Measurements from ENCODE around the gene SPPL2C.
A peak's percentile ranks its signal among the peaks of the same experiment; 100 is the strongest.

The SPPL2C gene

GRCh38 chr17:45889579-45889978 lies 44.9 kb downstream of the SPPL2C start:
- DNase-seq = no peak

DNA sequence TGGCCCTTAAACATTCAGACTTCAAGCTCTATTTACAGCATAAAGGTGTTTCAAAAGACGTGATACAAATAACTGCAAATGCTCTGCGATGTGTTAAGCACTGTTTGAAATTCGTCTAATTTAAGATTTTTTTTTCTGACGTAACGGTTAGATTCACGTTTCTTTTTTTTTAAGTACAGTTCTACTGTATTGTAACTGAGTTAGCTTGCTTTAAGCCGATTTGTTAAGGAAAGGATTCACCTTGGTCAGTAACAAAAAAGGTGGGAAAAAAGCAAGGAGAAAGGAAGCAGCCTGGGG lies 49.0 kb downstream of the SPPL2C start:
- no peak for DNase-seq

- DNase-seq = peak; percentile 80 to 85
Measured at GRCh38 chr17:45894022-45894784, 49.5 kb downstream of the SPPL2C start, which contains the start of gene MAPT. MAPT (plus strand) TSS chr17:45894554; CDS start chr17:45962338, 67,784 bp downstream.

DNA sequence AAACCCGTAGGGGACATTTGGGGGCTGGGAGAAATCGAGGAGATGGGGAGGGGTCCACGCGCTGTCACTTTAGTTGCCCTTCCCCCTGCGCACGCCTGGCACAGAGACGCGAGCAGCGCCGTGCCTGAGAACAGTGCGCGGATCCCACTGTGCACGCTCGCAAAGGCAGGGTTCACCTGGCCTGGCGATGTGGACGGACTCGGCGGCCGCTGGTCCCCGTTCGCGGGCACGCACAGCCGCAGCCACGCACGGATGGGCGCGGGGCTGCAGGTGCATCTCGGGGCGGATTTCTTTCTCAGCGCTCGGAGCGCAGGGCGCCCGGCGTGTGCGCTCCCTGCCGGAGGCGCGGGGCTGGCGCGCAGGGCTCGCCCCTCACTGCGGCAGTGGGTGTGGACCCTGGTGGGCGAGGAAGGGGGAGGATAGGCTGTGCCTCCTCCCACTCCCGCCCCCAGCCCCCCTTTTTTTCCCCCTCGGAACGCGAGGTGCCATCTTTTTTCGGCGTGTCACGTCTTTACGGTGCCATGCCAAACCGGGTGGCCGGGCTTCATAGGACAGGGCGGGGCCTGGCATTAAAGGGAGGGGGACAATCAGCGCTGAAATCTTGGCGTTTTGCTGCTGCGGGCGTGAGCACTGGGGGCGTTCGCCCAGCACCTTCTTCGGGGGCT lies 50.8 kb downstream of the SPPL2C start:
- DNase-seq = peak; percentile 21 to 29

DNA sequence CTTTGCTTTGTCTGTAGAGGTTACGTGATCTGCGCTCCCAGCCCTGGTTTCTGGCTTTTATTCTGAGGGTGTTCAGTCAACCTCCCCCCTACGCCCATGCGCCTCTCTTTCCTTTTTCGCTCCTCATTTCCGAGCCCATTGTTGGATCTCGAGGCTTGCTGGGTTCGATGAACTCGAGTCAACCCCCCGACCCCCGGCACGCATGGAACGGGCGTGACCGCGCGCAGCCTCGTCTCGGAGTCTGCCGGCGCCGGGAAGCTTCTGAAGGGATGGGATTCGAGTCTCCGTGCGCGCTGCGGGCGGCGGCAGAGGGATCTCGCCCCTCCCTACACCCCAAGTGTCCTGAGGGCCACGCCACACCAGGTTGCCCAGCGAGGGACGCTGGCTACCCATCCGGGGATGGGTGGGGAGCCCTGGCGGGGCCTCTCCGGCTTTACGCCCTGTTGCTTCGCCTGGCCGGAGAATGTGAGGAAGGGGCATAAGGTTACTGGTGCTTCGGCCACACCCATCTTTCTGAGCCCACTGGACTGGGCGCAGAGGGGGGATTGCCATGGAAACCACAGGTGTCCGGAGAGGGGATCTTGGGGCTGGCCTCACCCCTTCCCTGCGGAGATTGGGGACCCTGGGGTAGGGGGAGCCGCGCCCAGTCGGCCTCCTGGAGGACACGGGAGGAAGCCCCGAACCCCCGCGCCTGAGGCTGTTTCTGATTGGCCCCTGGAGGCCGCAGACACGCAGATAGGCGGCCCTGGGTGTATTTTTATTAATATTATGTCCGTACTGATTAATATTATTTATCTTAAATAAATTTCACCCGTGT lies 51.5 kb downstream of the SPPL2C start:
- no peak for DNase-seq
